GM21786 (cell line): ENCODE data around the gene KDM6A.
"Not testable (repeated sequence)": the region's sequence is repeated elsewhere in the genome, so short reads cannot be mapped to it uniquely, and the experiment has no call there.

Source experiments
- ATAC-seq: cut with Tn5 transposase; IDR thresholded peaks from one replicate; pipeline ENCODE4 v1.9.1; 2021; ENCODE audit not compliant: unreplicated experiment

KDM6A gene

DNA sequence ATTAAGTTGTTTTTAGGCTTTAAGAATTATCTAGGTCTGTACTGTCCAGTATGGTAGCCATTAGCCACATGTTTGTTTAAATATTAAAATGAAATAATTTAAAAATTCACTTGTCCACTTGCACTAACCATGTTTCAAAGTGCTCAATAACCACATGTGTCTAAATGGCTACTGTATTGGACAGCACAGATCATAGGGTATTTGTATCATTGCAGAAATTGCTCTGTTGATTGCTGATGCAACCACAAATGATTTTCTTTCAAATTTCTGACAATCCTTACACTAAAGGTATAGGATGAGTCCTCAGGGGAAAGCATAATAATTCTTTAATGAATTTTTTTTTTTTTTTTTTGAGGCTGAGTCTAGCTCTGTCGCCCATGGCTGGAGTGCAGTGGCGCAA lies 84.9 kb downstream of the KDM6A start:
- ATAC-seq, result no peak

DNA sequence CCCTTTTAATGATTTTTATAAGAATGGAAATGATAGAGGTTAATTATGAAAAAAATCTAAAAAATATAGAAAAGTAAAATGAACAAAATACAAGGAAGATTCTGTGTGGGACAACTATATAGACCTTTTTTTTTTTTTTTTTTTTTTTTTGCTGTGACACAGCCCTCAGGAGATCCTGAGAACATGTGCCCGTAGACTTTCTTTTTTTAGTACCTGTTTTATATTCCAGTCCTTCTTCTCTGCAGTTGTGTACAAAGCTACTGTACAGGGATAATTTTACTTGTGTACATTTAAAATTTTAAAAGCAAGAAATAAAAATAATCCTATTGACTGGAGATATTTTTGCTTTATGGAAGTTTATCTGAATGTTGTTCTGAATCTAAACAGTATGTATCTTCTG lies 85.5 kb downstream of the KDM6A start:
- no peak for ATAC-seq

DNA sequence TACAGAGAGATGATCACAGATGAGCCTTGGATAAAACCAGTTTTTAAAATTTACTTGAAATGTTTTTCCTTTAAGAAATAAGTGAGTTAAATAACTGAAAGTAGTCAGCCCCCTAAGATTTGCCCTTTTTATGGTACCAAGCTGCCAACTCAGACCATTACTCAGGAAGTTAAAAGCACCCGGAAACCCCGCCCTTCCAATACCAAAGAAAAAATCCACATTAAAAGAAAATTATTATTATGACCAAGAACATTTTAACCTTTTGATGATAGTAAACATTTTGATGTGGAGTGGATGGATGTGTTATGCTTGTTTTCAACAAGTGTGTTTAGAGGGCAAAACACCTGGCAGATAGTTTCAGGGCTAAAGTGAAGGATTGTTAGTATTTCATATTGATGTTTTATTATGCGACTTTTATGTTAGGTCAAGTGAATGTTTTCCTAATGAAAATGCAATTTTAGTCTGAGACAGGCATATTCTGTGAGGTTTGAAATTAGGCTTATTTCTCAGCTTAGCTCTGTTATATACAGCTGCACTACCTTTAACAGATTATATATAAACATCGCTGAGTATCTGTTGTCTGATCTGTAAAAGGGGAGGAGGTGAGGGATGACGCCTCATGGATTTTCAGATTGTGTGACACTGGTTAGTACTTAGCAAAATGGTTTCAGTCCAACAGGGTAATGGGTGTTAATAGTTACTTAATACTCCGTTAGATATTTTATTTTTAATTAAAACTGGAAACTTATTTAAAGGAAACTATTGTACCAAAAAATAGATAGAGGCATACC lies 89.0 kb downstream of the KDM6A start:
- no peak for ATAC-seq

- ATAC-seq, result no peak
Measured at GRCh38 chrX:44962944-44963343, 90.0 kb downstream of the KDM6A start.

DNA sequence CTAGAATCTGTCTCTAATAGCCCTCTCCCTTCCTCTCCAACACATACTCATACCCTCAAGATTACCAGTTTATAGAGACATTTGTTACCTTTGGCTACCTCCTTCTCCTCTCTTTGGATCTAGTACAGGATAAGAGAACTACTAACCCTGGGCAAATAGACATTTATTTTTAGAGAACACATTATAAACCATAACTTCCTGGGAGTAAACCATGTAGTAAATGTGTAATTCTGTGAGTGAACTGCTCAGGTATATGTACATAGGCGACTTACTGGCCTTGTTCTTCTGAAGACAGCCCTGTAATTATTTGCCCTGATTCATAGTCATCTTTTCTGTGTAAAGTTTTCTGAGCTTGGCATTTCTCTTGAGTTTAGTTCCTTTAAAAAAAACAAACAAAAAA lies 94.2 kb downstream of the KDM6A start:
- no peak for ATAC-seq

- ATAC-seq, result no peak
Measured at GRCh38 chrX:44970709-44971108, 97.7 kb downstream of the KDM6A start.

DNA sequence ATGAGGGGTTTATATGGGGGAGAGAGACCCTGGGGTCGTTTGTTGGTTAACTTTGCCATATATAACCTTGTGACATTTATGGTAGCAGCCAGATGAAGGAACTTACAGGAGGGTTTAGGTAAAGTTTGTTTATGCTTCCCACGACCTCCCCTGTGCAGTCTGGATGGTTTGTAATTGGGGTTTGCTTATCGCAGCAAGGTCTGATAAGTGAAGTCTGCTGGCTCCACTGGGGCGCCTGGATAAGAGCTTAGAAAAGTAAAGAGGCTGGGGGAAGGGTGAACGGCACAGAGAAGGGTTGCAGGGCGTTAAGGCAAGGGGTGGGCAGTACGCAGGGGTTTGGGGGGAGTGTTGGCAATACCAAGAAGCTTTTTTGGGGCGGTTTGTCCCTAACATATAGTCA lies 98.7 kb downstream of the KDM6A start:
- no peak for ATAC-seq

DNA sequence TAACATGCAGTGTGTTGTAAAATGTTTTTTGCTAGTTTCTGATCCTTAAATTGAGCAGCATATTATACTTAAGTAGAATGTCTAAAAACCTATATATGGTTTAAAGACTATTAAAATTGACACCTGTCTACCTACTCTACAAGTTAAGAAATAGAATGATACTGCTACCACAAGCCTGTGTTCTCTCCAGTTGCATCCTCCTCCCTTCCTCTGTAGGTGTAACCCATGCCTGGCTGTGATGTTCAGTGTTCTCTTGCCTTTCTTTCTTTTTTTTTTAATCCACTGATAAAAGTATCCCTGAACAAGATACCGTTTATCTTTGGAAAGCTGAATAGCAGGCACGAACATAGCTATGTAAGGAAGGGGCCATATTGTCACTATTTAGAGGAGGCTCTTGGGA lies 99.1 kb downstream of the KDM6A start:
- no peak for ATAC-seq

DNA sequence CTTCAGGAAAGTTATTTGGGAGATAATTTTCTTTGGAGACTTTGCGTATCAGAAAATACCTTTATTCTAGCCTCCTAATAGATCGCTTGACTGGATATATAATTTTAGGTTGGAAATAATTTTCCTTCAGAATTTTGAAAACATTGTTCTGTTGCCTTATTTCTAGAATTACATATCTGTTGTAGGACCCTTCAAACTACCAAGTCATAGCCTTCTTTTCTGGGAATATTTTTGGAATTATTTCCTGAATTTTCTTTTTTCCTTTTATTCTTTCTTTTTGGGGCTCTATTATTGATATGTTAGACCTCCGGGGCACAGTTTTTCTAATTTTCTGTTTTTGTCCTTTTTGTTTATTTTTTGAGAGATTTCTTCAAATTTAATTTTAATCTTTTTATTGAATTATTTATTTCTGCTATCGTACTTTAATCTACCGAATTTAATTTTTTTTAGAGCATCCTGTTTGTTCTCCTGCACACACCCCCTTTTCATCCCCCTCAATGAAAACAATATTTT lies 100.5 kb downstream of the KDM6A start:
- ATAC-seq, result no peak

DNA sequence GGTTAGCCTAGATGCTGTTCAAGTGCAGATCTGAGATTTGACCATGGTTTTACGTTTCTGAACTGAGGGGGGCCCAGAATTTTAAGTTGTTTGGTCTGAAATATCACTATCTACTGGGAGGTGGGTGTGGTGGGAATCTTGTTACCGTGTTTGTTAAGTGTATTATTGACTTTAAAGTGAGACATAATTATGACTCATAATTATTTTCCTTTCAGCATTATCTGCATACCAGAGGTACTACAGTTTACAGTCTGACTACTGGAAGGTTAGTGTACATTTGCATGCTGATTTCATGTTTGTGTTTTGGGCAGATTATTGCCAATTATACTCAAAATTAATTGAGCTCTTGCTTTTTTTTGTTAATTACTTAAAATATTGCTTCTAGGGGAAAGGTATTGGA lies 101.5 kb downstream of the KDM6A start:
- no peak for ATAC-seq

DNA sequence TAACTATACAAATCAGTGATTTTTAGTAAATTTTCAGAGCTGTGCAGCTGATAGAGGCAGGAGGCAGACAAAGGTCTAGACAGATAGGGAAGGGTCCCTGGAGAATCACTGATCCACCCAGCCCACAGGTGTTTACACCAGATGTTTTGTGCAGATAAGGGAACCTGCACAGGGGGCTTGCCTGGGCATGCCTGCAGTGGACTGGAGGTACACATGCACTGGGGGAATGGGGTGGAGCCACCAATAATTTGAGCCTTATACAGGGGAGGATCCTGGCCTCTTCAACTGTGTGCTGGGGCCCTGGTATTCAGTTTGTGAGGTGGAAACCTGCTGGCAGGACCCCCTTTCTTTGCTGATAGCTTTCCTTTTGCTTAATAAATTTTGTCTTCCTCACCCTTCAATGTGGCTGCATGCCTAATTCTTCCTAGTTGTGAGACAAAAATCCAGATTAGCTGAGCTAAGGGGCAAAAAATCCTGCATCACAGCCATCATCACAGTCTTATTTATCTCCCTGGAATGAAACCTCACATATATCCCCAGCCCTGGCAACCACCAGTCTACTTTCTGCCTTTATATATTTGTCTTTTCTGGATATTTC lies 102.8 kb downstream of the KDM6A start:
- no peak for ATAC-seq

GRCh38 chrX:44978976-44979375 lies 106.0 kb downstream of the KDM6A start:
- no peak for ATAC-seq

DNA sequence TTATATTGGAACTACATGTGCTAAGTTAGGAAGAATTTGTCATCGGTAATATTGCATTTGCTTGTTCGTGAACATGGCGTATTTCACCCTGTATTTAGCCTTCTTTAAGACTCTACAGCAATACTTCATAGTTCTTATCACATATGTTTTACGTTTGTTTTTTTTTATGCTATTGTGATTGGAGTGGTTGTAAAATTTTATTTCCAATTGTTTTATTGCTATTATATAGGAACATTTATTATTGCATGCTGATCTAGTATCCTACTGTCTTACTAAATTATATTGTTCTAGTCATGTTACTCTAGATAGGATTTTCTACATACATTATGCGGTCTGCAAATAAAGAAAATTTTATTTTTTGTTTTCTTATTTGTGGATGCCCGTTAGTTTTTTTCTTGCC lies 107.4 kb downstream of the KDM6A start:
- ATAC-seq, result no peak

GRCh38 chrX:44980883-44981282 lies 107.9 kb downstream of the KDM6A start:
- ATAC-seq, result no peak

GRCh38 chrX:44989995-44990770 lies 117.2 kb downstream of the KDM6A start:
- no peak for ATAC-seq

DNA sequence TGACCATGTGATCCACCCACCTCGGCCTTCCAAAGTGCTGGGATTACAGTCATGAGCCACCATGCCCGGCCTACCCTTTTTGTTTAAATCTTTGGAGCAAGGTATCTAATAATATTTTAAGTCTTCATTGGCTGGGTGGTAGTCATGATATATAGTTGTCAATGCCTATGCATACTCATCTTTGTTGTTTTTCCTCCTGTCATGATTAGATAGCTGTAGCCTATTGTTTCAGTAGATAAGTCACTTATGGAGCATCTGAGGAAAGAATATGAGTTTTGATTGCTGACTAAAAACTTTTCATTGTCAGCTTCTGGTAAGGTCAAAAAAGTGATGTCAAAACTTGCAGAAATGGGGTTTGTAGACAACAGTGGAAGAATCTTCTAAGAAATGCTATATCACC lies 119.8 kb downstream of the KDM6A start:
- no peak for ATAC-seq

GRCh38 chrX:44996277-44996676 lies 123.3 kb downstream of the KDM6A start:
- no peak for ATAC-seq

- peak; percentile 22 for ATAC-seq
Measured at GRCh38 chrX:44997282-44997812, 124.4 kb downstream of the KDM6A start.

GRCh38 chrX:44997888-44998287 lies 124.9 kb downstream of the KDM6A start:
- ATAC-seq, result peak; percentile 70

- not testable (repeated sequence) for ATAC-seq
Measured at GRCh38 chrX:44999237-44999636, 126.2 kb downstream of the KDM6A start.

DNA sequence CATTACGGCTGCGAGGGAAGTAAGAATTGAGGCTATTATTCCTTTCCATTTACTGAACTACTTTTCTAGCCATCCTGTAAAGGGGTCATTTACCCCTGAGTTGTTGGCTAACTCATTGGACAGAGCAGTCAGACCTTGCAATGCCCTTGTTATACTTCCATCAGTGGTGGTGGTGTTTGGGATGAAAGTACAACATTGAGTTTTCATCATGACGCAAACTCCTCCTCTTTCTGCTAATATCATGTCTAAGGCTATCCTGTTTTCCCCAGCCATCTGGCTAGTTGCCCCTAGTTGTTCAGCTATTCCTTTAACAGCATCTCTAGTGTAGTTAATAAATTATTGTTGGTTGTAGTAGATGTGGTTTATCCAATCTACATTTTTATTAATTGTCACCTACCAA lies 126.9 kb downstream of the KDM6A start:
- ATAC-seq, result not testable (repeated sequence)

- no peak for ATAC-seq
Measured at GRCh38 chrX:45001048-45001447, 128.1 kb downstream of the KDM6A start.
